ENCODE data around the gene KRTAP2-3. TPM values are rescaled to one million over a fixed set of nuclear protein-coding genes. Genes with fewer than 3 reads are reported as not detected.
"Not testable (repeated sequence)": the region's sequence is repeated elsewhere in the genome, so short reads cannot be mapped to it uniquely, and the experiment has no call there.

Gene KRTAP2-3
- total and polyA plus RNA-seq, 9 donors, result not detected

DNA sequence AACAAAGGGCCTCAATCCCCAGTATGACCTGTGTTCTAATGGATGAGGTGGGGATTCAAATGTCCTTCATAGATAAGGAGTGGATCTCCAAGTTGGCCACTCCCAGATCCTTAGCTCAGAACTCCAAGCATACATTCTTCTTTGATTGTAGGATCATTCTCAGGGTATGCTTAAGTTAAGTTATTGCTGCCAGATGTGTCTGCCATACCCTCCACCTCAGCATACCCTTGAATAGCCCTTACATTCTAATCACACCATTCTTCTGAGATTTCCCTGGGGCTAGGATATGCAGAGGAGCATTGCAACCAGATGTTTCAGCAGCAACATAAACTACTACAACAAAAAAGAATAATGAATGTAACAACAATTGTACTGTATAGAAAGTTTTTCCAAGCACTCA lies 7.4 kb upstream of the KRTAP2-3 start:
- DNase-seq, result no peak
- Histone ChIP-seq H3K4me3 (ENCODE audit: low read length) (no peak overlapping the region), H3K27ac (ENCODE audit: low read length) (no peak overlapping the region), H3K4me1 (ENCODE audit: control insufficient read depth, insufficient read depth, low read length) (no peaks in the 10 kb centered on the region), H3K9me3 (replicated peaks; ENCODE audit: control insufficient read depth, low read depth, low read length) (no peaks in the 10 kb centered on the region), H3K36me3 (ENCODE audit: control insufficient read depth, insufficient read depth, low read length) (no peaks in the 10 kb centered on the region), H3K27me3 (ENCODE audit: control insufficient read depth, insufficient read depth, low read length) (no peaks in the 10 kb centered on the region)

DNA sequence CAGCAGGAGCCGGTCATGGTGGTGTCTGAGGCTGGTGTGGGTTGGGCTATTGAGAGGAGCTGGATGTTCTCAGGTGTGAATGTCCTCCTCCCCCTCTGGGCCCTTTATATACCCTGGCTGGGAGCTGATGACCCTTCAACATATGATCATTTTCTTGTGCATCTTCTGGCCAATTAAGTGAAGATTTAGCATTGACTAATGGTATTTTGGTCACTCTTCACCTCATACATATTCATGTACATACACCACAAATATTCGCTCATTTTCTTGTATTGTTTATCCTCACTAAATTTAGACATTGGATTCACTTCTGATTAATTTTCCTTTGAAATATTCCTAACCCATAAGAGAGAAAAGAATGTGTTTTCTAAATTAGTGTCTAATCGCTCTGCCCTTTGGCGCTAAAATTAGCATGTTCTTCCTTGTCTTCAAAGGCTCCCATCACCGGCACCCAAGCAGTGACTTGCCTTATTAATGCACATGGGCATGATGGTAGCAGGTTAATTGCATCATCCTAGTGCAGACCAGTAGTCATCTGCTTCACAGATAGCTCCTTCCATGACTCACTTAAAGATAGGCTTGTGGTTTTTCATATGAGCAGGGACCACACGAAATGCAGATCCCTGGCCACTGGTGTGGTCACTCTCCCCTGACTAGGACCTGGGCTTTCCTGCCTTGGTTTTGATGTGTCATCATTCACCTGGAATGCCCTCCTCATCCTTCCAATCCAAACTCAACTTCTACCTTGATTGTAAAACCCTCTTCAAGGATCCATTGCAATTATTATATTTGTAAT lies 6.1 kb upstream of the KRTAP2-3 start, which contains the start of gene KRTAP2-4:
TSS of gene KRTAP2-4 (minus strand) at position 51 of the 796 bp plus-strand sequence. CDS start at position 17, 34 bp downstream.
- H3K27ac ChIP-seq (ENCODE audit: low read length), result no peak within 1 kb of the TSS

DNA sequence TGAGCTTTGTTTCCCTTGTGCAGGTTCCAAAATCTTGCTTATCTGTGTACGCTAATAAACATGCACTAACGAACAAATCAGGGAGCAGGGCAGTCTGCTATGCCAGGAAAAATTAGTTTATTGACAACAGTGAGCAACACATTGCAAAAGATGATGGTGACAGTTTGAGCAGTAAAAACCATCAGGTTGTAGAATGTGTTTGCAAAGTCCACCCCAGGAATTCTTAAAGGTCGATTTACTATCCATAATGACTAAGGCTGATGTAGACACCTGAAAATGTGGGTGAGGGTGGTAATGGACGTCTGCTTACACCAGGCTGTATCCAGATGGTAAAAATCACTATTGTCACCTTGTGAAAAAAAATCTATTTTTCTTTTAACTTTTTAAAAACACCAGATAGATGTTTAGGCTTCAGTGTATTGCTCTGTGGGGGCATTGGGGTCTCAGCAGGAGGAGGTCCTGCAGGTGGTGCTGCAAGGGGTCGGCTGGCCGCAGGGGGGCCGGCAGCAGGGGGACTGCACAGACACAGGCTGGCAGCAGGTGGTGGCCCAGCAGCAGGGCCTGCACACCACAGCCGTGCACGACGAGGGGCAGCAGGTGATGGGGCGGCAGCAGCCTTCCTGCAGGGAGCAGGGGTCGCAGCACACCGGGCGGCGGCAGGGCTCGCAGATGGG lies 5.2 kb upstream of the KRTAP2-3 start:
- not testable (repeated sequence) for DNase-seq; H3K27ac ChIP-seq (ENCODE audit: low read length); H3K4me3 ChIP-seq (ENCODE audit: low read length); H3K4me1 ChIP-seq (ENCODE audit: control insufficient read depth, insufficient read depth, low read length); H3K9me3 ChIP-seq (replicated peaks; ENCODE audit: control insufficient read depth, low read depth, low read length); H3K36me3 ChIP-seq (ENCODE audit: control insufficient read depth, insufficient read depth, low read length); H3K27me3 ChIP-seq (ENCODE audit: control insufficient read depth, insufficient read depth, low read length)
- WGBS (ENCODE audit: insufficient coverage), result 100% methylated on average over 2 of the region's 16 CpGs

More for the DNA sequence above, 6.1 kb upstream of the KRTAP2-3 start, which contains the start of gene KRTAP2-4:
- no peaks in the 10 kb centered on the region for H3K36me3 ChIP-seq (ENCODE audit: control insufficient read depth, insufficient read depth, low read length)
- H3K27me3 ChIP-seq (ENCODE audit: control insufficient read depth, insufficient read depth, low read length), result no peaks in the 10 kb centered on the region
- no peak for DNase-seq
- H3K4me3 ChIP-seq (ENCODE audit: low read length), result no peak within 1 kb of the TSS
- no peaks in the 10 kb centered on the region for H3K4me1 ChIP-seq (ENCODE audit: control insufficient read depth, insufficient read depth, low read length)
- WGBS (ENCODE audit: insufficient coverage), result 67% methylated on average over 1 of the region's 6 CpGs
- H3K9me3 ChIP-seq (replicated peaks; ENCODE audit: control insufficient read depth, low read depth, low read length), result no peaks in the 10 kb centered on the region

DNA sequence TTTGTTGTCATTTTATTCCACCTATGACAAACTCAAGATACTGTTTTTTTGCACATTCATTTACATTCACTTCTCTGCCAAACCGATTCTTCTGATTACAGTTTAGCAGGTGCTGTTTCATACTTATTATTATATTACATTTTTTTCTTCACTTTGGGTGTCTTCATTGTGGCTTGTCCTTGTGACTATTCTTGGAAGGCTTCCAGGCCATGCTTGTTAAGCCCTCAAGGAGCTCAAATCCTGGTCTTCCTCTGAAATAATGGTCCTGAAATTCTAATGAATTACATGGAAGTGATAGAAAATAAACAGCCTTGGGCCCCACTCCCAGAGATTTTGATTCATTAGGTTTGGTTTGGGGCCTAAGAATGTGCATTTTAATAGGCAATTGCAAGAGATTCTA lies 4.4 kb upstream of the KRTAP2-3 start:
- no CpG with 5 or more reads among the region's 1 CpG for WGBS (ENCODE audit: insufficient coverage)
- DNase-seq, result no peak
- Histone ChIP-seq H3K27me3 (ENCODE audit: control insufficient read depth, insufficient read depth, low read length) (peaks cover 4% of the 10 kb centered on the region), H3K4me3 (ENCODE audit: low read length) (no peak overlapping the region), H3K4me1 (ENCODE audit: control insufficient read depth, insufficient read depth, low read length) (no peaks in the 10 kb centered on the region), H3K36me3 (ENCODE audit: control insufficient read depth, insufficient read depth, low read length) (no peaks in the 10 kb centered on the region), H3K27ac (ENCODE audit: low read length) (no peak overlapping the region), H3K9me3 (replicated peaks; ENCODE audit: control insufficient read depth, low read depth, low read length) (no peaks in the 10 kb centered on the region)

DNA sequence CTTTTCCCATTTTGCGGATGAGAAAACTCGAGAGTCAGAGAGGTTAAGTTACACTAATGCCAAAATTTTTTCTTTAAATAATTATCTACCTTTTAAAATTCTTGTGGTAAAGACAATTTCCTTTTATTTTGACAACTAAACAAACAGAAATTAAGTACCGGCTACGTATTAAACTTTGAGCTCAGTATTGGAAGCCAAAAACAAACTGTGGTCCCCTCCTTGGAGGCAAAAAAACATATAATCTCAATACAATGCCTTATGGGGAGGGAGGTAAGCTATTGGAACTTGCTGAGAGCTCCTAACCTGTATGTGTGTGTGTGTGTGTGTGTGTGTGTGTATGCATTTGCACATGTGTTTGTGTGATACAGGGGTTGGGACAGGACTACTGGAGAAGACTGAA lies 3.5 kb upstream of the KRTAP2-3 start:
- no peaks in the 10 kb centered on the region for H3K9me3 ChIP-seq (replicated peaks; ENCODE audit: control insufficient read depth, low read depth, low read length)
- H3K4me3 ChIP-seq (ENCODE audit: low read length), result no peak overlapping the region
- no peak overlapping the region for H3K27ac ChIP-seq (ENCODE audit: low read length)
- H3K36me3 ChIP-seq (ENCODE audit: control insufficient read depth, insufficient read depth, low read length), result no peaks in the 10 kb centered on the region
- no peaks in the 10 kb centered on the region for H3K4me1 ChIP-seq (ENCODE audit: control insufficient read depth, insufficient read depth, low read length)
- H3K27me3 ChIP-seq (ENCODE audit: control insufficient read depth, insufficient read depth, low read length), result peaks cover 5% of the 10 kb centered on the region
- DNase-seq, result no peak
- no CpG with 5 or more reads among the region's 4 CpGs for WGBS (ENCODE audit: insufficient coverage)

DNA sequence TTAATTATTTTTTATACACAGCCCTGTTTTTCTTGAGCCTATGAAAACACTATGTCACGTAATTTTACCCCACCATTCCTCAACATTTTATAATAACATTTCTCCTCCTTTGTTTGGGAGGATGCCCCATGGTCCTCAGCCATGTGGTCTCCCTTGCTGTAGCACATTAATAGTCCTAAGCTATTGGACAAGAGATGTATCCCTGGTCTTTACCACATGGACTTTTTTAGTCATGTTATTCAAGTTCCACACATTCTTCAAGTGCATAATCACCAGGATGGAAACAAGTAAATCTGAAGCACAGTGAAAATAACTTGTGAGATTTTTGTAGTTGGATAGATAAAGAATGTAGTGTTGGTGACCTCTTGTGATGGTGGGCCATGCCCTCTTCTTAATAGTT lies 2.0 kb upstream of the KRTAP2-3 start:
- no CpG with 5 or more reads among the region's 1 CpG for WGBS (ENCODE audit: insufficient coverage)
- DNase-seq, result no peak
- no peak overlapping the region for H3K4me3 ChIP-seq (ENCODE audit: low read length)
- H3K27me3 ChIP-seq (ENCODE audit: control insufficient read depth, insufficient read depth, low read length), result peaks cover 5% of the 10 kb centered on the region
- H3K27ac ChIP-seq (ENCODE audit: low read length), result no peak overlapping the region
- no peaks in the 10 kb centered on the region for H3K9me3 ChIP-seq (replicated peaks; ENCODE audit: control insufficient read depth, low read depth, low read length)
- H3K4me1 ChIP-seq (ENCODE audit: control insufficient read depth, insufficient read depth, low read length), result no peaks in the 10 kb centered on the region
- no peaks in the 10 kb centered on the region for H3K36me3 ChIP-seq (ENCODE audit: control insufficient read depth, insufficient read depth, low read length)

DNA sequence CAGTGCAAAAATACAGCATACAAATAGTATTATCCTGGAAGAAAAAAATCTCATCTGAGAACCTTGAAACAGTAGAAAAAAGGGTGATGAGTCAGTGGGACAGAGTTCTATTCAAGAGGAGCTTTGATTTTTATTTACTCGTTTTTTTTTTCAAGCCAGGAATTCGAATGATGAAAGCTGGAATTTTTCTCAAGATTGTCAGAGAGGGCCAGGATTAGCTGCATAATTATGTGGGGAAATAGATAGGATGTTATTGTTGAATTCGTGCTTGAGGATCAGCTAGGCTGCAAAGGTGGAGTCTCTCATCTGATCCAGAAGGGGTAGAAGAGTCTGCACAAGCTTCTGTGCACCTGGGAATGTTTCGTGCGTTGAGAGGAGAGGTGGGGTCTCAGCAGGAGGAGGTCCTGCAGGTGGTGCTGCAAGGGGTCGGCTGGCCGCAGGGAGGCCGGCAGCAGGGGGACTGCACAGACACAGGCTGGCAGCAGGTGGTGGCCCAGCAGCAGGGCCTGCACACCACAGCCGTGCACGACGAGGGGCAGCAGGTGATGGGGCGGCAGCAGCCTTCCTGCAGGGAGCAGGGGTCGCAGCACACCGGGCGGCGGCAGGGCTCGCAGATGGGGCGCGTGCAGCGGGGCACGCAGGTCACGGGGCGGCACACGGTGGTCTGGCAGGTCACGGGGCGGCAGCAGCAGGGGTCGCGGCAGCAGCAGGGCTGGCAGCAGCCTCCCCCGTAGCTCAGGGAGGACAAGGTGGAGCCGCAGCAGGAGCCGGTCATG lies 450 bp downstream of the KRTAP2-3 start:
- H3K27me3 ChIP-seq (ENCODE audit: control insufficient read depth, insufficient read depth, low read length); H3K4me1 ChIP-seq (ENCODE audit: control insufficient read depth, insufficient read depth, low read length); H3K9me3 ChIP-seq (replicated peaks; ENCODE audit: control insufficient read depth, low read depth, low read length); H3K27ac ChIP-seq (ENCODE audit: low read length); DNase-seq; H3K36me3 ChIP-seq (ENCODE audit: control insufficient read depth, insufficient read depth, low read length); H3K4me3 ChIP-seq (ENCODE audit: low read length): not testable (repeated sequence)
- WGBS (ENCODE audit: insufficient coverage), result 56% methylated on average over 3 of the region's 31 CpGs

DNA sequence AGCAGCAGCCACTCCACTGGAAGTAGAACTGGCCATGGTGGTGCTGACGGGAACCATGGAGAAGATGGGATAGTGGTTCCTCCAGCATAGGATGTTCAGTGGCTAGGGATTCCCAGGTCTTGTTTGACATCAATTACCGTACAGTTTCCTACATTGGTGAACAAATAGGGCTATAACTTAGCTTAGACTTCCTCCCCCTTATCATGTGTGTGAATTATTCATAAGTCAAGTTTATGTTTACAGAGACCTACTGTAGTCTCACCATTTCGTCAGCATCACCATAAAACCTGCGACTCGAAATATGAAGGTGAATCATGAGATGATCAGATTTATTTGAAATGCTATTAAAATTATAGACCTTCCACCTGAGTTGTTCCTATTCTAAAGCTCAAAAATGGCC lies 1.2 kb downstream of the KRTAP2-3 start:
- Histone ChIP-seq H3K4me1 (ENCODE audit: control insufficient read depth, insufficient read depth, low read length) (no peaks in the 10 kb centered on the region), H3K9me3 (replicated peaks; ENCODE audit: control insufficient read depth, low read depth, low read length) (no peaks in the 10 kb centered on the region), H3K4me3 (ENCODE audit: low read length) (no peak overlapping the region), H3K27ac (ENCODE audit: low read length) (no peak overlapping the region), H3K36me3 (ENCODE audit: control insufficient read depth, insufficient read depth, low read length) (no peaks in the 10 kb centered on the region), H3K27me3 (ENCODE audit: control insufficient read depth, insufficient read depth, low read length) (peaks cover 5% of the 10 kb centered on the region)
- no CpG with 5 or more reads among the region's 5 CpGs for WGBS (ENCODE audit: insufficient coverage)
- no peak for DNase-seq

DNA sequence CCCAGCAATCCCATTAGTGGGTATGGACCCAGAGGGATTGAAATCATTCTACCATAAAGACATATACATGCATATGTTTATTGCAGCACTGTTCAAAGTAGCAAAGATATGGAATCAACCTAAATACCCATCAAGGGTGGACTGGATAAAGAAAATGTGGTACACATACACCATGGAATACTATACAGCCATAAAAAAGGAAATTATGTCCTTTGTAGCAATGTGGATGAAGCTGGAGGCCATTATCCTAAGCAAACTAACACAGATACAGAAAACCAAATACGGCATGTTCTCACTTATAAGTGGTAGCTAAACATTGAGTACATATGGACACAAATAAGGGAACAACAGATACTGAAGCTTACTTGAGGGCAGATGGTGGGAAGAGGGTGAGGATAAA lies 2.4 kb downstream of the KRTAP2-3 start:
- WGBS (ENCODE audit: insufficient coverage), result no CpG with 5 or more reads among the region's 1 CpG
- DNase-seq, result no peak
- Histone ChIP-seq H3K36me3 (ENCODE audit: control insufficient read depth, insufficient read depth, low read length) (no peaks in the 10 kb centered on the region), H3K27ac (ENCODE audit: low read length) (no peak overlapping the region), H3K27me3 (ENCODE audit: control insufficient read depth, insufficient read depth, low read length) (peaks cover 5% of the 10 kb centered on the region), H3K9me3 (replicated peaks; ENCODE audit: control insufficient read depth, low read depth, low read length) (no peaks in the 10 kb centered on the region), H3K4me3 (ENCODE audit: low read length) (no peak overlapping the region), H3K4me1 (ENCODE audit: control insufficient read depth, insufficient read depth, low read length) (no peaks in the 10 kb centered on the region)

DNA sequence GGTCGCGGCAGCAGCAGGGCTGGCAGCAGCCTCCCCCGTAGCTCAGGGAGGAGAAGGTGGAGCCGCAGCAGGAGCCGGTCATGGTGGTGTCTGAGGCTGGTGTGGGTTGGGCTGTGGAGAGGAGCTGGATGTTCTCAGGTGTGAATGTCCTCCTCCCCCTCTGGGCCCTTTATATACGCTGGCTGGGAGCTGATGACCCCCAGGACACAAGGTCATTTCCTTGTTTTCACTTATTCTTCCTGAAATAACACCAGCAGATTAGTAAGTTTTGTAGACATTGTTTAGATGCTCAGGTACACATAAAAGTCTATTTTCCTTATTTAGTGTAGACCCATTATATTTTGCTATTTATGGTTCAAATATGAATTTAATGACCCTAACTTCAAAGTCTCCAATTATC lies 4.8 kb downstream of the KRTAP2-3 start, which contains the start of gene KRTAP2-2:
TSS of gene KRTAP2-2 (minus strand) at position 101 of the 400 bp plus-strand sequence. CDS start at position 82, 19 bp downstream.
- not testable (repeated sequence) for H3K4me1 ChIP-seq (ENCODE audit: control insufficient read depth, insufficient read depth, low read length); H3K36me3 ChIP-seq (ENCODE audit: control insufficient read depth, insufficient read depth, low read length); H3K27me3 ChIP-seq (ENCODE audit: control insufficient read depth, insufficient read depth, low read length); H3K27ac ChIP-seq (ENCODE audit: low read length); H3K4me3 ChIP-seq (ENCODE audit: low read length); DNase-seq; H3K9me3 ChIP-seq (replicated peaks; ENCODE audit: control insufficient read depth, low read depth, low read length)
- no CpG with 5 or more reads among the region's 6 CpGs for WGBS (ENCODE audit: insufficient coverage)
